DND-41 (cell line): ENCODE measurements around the gene PIGW.

Source experiments
- ATAC-seq: fragments of 200-7000 bp; cut with Tn5 transposase; 3 replicates; pipeline ENCODE4 v1.9.1; 2021; ENCODE audit warnings: low read depth; ENCODE audit not compliant: insufficient read depth
- DNase-seq: peaks from one replicate; pipeline ENCODE4 v3.0.0-alpha.2; 2020
- H2AFZ ChIP-seq: 2 replicates; pipeline ENCODE4 v1.6.0; 2012; ENCODE audit warnings: low read depth, low read length
- H3K27ac ChIP-seq: 2 replicates; pipeline ENCODE4 v1.5.1; 2012; ENCODE audit warnings: low read length, inconsistent platforms
- H3K27me3 ChIP-seq: fragments of 200-600 bp; sonication (generic); 2 replicates; pipeline ENCODE4 v1.6.0; 2012; ENCODE audit warnings: low read length, mild to moderate bottlenecking, inconsistent platforms; ENCODE audit not compliant: insufficient read depth, poor library complexity
- H3K36me3 ChIP-seq: 2 replicates; pipeline ENCODE4 v1.5.1; 2012; ENCODE audit warnings: low read length, inconsistent platforms; ENCODE audit not compliant: insufficient read depth
- H3K4me1 ChIP-seq: 2 replicates; pipeline ENCODE4 v1.5.1; 2012; ENCODE audit warnings: mild to moderate bottlenecking, low read length; ENCODE audit not compliant: insufficient read depth
- H3K4me2 ChIP-seq: 2 replicates; pipeline ENCODE4 v1.6.0; 2012; ENCODE audit warnings: mild to moderate bottlenecking, moderate library complexity, low read length, inconsistent platforms; ENCODE audit not compliant: insufficient read depth
- H3K4me3 ChIP-seq, 2 experiments: fragments of 200-600 bp in 1 of 2; shearing (Covaris generic) in 1 of 2; 2 replicates each; pipeline ENCODE4 v1.5.1; 2012 to 2016; ENCODE audit warnings: inconsistent platforms in 2 of 2, low read length in 2 of 2, mild to moderate bottlenecking in 2 of 2, low read depth in 1 of 2, moderate library complexity in 1 of 2
- H3K79me2 ChIP-seq: 2 replicates; pipeline ENCODE4 v1.6.0; 2012; ENCODE audit warnings: low read length, inconsistent platforms; ENCODE audit not compliant: insufficient read depth
- H3K9ac ChIP-seq: 2 replicates; pipeline ENCODE4 v1.6.0; 2012; ENCODE audit warnings: low read depth, mild to moderate bottlenecking, inconsistent platforms, low read length, moderate library complexity
- H3K9me3 ChIP-seq: 2 replicates; pipeline ENCODE4 v1.5.1; 2012; ENCODE audit warnings: low read length, moderate library complexity, mild to moderate bottlenecking, inconsistent platforms; ENCODE audit not compliant: insufficient read depth, severe bottlenecking
- H4K20me1 ChIP-seq: 2 replicates; pipeline ENCODE4 v1.6.0; 2012; ENCODE audit warnings: low read length; ENCODE audit not compliant: insufficient read depth
- CTCF ChIP-seq: IDR thresholded peaks from 2 replicates; pipeline ENCODE4 v1.5.1; 2012; ENCODE audit warnings: borderline replicate concordance, low read length, moderate library complexity, mild to moderate bottlenecking; ENCODE audit not compliant: poor library complexity, severe bottlenecking; ENCODE audit errors: extremely low read depth
- EZH2 ChIP-seq: IDR thresholded peaks from 3 replicates; pipeline ENCODE4 v1.6.1; 2012; ENCODE audit warnings: borderline replicate concordance, low read depth, mild to moderate bottlenecking, moderate library complexity, low read length, inconsistent platforms; ENCODE audit not compliant: severe bottlenecking

Gene PIGW

GRCh38 chr17:36511216-36511615 lies 23.6 kb upstream of the PIGW start:
- Histone ChIP-seq H3K27me3 (no peaks in the 10 kb centered on the region), H3K4me2 (no peak overlapping the region), H2AFZ (no peak overlapping the region), H3K36me3 (peaks cover 97% of the 10 kb centered on the region), H3K4me3 (no peak overlapping the region), H3K27ac (no peak overlapping the region), H3K4me1 (no peaks in the 10 kb centered on the region), H3K79me2 (no peaks in the 10 kb centered on the region), H4K20me1 (peaks cover 19% of the 10 kb centered on the region; the same call in 1 of the 2 replicates), H3K9ac (no peak overlapping the region), H3K9me3 (no peaks in the 10 kb centered on the region)
- ATAC-seq, result no peak
- TF ChIP-seq CTCF (no peak), EZH2 (no peak)
- DNase-seq, result no peak

- no peaks in the 10 kb centered on the region for H3K4me1 ChIP-seq
- DNase-seq (no peak), ATAC-seq (no peak)
- no peak for TF ChIP-seq EZH2
- no peak for TF ChIP-seq CTCF
- no peaks in the 10 kb centered on the region for H3K27me3 ChIP-seq
- H3K9ac ChIP-seq, result no peak overlapping the region
- no peak overlapping the region for H2AFZ ChIP-seq
- H3K36me3 ChIP-seq, result peaks cover 95% of the 10 kb centered on the region
- H3K4me2 ChIP-seq, result no peak overlapping the region
- H3K4me3 ChIP-seq, result no peak overlapping the region
- no peak overlapping the region for H3K27ac ChIP-seq
- peaks cover 19% of the 10 kb centered on the region; the same call in 1 of the 2 replicates for H4K20me1 ChIP-seq
- H3K9me3 ChIP-seq, result no peaks in the 10 kb centered on the region
- no peaks in the 10 kb centered on the region for H3K79me2 ChIP-seq
These were observed 22.1 kb upstream of the PIGW start for GRCh38 chr17:36512641-36513040.

- H3K27ac ChIP-seq, result no peak overlapping the region
- H3K9ac ChIP-seq, result no peak overlapping the region
- no peaks in the 10 kb centered on the region for H3K27me3 ChIP-seq
- DNase-seq (no peak), ATAC-seq (no peak)
- no peak overlapping the region for H3K4me2 ChIP-seq
- no peak overlapping the region for H3K4me3 ChIP-seq
- H3K9me3 ChIP-seq, result no peaks in the 10 kb centered on the region
- peaks cover 92% of the 10 kb centered on the region for H3K36me3 ChIP-seq
- TF ChIP-seq EZH2 (no peak), CTCF (no peak)
- H3K4me1 ChIP-seq, result no peaks in the 10 kb centered on the region
- H3K79me2 ChIP-seq, result no peaks in the 10 kb centered on the region
- H2AFZ ChIP-seq, result no peak overlapping the region
- H4K20me1 ChIP-seq, result peaks cover 18% of the 10 kb centered on the region; the same call in 1 of the 2 replicates
These were observed 19.9 kb upstream of the PIGW start for GRCh38 chr17:36514856-36515255.

DNA sequence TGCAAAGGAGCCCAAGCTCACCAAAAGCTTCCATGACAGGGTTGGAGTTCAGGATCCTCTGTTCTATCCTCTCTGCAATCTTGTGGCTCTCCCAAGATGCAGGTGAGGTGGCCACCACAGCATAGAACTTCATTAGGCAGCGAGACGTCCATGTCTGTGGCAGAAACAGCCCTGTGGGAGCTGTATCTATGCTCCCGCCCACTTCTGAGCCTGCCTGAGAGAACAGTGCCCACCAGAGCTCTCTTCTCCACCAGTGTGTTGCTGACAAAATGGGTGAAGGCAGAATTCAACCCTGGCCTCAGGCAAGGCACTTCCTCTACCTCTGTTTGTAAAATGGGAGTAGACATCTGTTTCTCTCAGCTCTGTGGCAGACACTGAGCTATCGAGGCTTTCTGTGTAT lies 18.9 kb upstream of the PIGW start:
- no peak overlapping the region for H3K9ac ChIP-seq
- peaks cover under 1% of the 10 kb centered on the region; the same call in 1 of the 2 replicates for H3K79me2 ChIP-seq
- no peak for DNase-seq
- H3K27me3 ChIP-seq, result no peaks in the 10 kb centered on the region
- H3K4me2 ChIP-seq, result no peak overlapping the region
- ATAC-seq, result no peak
- no peak overlapping the region for H3K27ac ChIP-seq
- H3K4me1 ChIP-seq, result no peaks in the 10 kb centered on the region
- TF ChIP-seq EZH2 (no peak), CTCF (no peak)
- H3K36me3 ChIP-seq, result peaks cover 92% of the 10 kb centered on the region
- peaks cover 15% of the 10 kb centered on the region; the same call in 1 of the 2 replicates for H4K20me1 ChIP-seq
- no peak overlapping the region for H3K4me3 ChIP-seq
- H2AFZ ChIP-seq, result no peak overlapping the region
- no peaks in the 10 kb centered on the region for H3K9me3 ChIP-seq
